GM19193 (cell line): ENCODE data around the gene EXOC3L1.

ENCODE experiments used
- POLR2A ChIP-seq: IDR thresholded peaks from 4 replicates; pipeline ENCODE4 v1.6.1; 2011; ENCODE audit not compliant: insufficient read depth, insufficient read length; ENCODE audit errors: extremely low read depth

EXOC3L1 gene

DNA sequence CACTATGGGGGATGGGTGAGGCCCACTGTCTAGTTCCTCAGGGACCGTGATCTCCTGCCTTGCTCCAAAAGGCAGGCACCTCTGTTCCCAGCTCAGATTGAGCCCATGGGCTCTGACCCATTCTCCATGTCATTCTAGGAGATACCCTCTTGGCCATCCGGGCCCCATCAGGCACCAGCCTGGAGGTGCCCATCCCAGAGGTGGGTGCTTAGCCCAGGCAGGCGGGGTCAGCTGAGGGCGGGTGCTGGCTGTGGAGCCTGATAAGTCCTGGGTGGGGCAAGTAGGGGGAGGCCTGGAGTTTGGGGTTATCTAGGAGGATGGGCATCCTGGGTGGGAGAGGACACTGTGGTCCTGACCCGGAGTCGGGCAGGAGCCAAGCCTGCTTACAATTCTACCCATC is 4.3 kb upstream of the EXOC3L1 start:
- no peak for TF ChIP-seq POLR2A

DNA sequence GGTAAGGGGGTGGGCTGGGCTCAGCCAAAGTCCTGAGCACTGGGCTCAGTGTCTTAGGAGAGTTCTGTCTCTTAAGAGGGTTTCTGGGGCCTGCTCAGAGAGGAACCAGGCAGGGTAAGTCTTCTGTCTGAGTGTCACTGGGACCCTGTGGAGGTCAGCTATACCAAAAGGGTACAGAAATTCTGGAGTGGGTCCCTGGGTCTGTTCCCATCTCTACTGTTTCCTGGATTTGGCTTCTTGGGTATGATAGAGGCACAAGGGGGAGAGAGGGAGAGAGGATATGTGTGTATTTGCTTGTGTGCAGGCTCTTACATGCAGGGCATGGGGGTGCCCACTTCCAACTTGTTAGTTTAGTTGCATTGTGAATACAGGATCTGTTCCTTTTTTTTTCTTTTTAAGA is 3.6 kb upstream of the EXOC3L1 start:
- TF ChIP-seq POLR2A, result no peak

DNA sequence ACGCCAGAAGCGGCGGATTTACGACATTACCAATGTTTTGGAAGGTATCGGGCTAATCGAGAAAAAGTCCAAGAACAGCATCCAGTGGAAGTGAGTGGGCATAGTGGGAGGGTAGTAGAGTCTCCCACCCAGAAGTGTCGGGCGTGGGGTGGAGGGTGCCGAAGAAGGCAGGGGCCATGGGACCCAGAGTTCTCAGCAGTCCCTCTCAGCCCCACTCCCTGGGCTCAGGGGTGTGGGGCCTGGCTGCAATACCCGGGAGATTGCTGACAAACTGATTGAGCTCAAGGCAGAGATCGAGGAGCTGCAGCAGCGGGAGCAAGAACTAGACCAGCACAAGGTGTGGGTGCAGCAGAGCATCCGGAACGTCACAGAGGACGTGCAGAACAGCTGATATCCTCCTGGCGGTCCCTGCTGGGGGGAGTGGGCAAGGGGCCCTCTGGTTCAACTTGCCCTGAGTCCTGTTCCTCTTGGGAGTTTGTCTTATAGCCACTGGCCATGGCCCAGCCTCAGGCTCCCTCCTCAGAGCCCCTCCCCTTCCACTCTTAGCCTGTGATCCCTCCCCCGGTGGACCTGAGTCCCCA is 2.9 kb upstream of the EXOC3L1 start:
- TF ChIP-seq POLR2A, result no peak

DNA sequence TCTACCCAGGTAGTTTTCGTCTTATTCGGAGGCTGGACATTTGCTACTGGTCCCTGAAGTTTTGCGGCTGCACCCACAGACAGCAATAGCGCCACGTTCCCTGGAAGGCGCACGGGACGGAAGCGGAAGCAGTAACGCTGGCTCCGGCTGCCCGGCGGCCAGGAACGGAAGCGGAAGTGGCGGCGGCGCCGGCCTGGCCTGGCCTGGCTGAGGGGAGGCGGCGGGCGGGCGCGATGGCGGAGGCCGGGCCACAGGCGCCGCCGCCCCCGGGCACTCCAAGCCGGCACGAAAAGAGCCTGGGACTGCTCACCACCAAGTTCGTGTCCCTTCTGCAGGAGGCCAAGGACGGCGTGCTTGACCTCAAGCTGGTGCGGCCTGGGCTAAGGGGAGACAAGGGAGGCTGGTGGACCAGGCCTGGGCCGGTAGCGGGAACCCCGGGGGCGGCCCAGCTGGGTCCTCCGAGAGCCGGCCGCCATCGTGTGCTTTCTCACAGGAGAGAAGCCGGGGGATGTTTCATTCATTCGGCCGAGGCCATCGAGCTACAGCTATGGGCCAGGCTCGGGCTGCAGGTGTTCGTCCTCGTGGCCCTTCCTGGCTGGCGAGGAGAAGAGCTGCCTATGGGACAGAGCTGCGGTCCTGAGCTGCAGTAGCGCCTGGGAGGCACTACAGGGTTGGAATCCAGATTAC is 2.2 kb upstream of the EXOC3L1 start, which contains the start of gene E2F4:
TSS of gene E2F4 (plus strand) at position 161 of the 687 bp plus-strand sequence. CDS start at position 234, 73 bp downstream.
- peak; percentile 87 for TF ChIP-seq POLR2A

DNA sequence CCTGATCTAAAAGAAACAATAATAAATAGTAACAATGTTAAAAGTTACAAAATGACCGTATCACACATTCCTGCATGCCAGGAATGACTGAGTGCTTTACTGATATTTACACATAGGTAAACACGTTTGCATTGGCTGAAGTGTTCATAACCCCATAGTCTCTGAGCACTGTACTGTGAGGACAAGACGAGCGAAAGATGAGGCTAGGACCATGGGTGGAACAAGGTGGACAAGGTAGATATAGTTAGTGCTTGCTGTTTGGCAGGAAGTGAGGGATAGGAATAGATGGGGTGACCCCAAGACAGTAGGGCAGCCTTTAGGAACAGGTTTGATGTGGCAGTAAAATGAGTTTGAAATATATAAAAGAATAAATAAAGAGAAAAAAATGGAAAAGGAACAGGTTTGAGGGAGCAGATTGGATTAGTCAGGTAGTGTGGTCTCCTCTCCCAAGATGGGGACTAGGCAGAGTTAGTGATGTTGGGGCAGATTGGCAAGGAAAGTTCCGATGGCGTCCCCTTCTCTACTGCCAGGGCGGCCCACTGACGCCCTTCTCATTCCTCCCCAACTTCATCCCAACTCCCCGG is 1.6 kb upstream of the EXOC3L1 start:
- no peak for TF ChIP-seq POLR2A

DNA sequence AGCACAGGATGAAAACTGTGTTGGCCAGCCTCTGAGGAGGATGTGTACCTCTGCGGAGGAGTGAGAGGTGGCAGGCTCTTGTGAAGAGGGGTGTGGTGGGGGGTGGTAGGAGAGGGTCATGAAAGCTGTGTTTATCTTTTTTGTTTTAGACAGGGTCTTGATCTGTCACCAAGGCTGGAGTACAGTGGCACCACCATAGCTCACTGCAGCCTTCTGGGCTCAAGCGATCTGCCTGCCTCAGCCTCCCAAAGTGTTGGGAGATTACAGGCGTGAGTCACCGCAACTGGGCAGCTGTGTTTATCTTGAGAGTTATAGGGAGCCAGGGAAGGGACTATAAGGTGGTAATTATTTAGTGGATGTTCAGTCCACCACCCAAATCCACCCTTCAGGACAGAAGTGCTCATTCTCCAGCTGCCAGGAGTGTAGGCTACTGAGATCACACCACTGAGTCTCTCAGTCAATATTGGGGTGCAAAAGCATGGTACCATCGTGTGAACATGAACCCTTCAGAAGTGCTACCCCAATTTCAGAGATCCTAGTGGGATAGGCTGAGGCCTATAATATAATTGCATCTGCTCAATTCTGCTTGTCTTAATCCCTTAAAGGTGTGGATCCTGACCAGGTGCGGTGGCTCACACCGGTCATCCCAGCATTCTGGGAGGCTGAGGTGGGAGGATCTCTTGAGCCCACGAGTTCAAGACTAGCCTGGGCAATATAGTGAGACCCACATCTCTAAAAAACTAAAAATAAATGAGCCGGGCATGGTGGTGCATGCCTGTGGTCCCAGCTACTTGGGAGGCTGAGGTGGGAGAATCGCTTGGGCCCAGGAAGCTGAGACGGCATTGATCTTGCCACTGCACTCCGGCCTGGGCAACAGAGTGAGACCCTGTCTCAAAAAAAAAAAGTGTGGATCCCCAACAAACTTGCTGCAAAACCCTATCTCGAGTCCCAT is 788 bp upstream of the EXOC3L1 start:
- no peak for TF ChIP-seq POLR2A

DNA sequence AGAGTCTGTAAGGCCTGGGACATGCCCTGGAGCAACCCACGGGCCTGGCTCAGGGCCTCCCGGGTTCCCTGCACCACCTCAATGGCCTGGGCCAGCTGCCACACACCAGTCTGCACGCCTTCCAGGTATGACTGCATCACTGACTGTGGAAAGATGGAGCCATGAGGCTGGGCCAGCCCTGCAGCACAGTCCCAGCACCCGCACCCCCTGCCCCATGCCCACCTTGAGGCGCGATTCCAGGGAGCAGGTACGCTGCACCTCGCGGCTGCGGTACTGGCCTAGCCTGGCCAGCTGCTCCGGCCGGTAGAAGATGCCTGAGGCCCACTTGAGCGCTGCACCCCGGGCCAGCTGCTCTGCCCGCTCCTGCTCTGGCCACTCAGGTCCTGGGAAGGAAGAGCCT is 1.1 kb downstream of the EXOC3L1 start:
- TF ChIP-seq POLR2A, result no peak

DNA sequence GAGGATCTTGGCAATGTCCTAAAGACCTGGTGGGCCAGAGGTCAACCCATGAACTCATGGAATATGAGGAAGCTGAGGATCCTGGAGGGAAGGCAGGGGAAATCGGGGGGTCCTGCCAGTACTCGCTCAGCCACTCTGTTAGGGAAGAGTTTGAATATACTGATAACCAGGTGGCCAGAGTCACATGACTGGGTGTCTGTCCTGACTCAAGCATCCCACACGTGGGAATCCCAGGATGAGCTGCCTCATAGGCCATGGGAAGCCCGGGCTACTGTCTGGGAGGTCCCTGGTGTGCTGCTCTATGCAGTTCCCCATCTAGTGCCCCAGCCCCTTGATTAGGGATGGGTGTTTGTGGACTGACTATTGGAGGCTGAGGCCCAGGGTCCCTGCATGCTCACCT is 1.6 kb downstream of the EXOC3L1 start:
- TF ChIP-seq POLR2A, result no peak

DNA sequence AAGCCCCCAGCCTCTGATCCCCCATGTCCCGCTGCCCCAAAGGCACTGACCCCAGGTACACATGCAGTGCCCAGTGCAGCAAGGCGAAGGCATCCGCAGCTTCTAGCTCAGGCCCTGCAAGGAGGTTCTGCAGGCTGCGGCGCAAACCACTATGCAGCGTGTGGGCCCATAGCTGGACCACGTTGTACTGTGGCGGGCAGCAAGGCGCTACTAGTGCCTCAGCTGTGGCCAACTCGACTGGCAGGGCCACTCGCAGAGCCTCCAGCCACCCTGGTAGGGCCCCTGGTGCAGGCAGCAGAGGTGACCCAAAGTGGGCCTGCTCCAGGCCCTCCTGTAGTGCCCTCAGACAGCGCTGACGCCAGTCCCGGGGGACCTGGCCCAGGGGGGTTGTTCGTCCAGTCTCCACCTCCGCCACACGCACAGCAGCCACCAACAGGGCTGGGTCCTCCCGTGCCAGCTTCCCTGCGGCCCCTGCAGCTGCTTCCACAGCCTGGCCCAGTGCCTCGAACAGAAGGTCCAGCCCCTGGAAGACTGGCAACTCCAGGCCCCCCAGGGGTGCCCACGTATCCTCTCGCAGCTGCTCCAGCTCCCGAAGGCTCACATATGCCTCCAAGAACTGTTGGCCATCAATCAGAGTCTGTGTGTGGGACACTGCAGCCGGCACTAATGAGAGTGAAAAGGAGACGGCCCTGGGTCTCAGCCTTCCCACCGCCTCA is 2.6 kb downstream of the EXOC3L1 start:
- no peak for TF ChIP-seq POLR2A

DNA sequence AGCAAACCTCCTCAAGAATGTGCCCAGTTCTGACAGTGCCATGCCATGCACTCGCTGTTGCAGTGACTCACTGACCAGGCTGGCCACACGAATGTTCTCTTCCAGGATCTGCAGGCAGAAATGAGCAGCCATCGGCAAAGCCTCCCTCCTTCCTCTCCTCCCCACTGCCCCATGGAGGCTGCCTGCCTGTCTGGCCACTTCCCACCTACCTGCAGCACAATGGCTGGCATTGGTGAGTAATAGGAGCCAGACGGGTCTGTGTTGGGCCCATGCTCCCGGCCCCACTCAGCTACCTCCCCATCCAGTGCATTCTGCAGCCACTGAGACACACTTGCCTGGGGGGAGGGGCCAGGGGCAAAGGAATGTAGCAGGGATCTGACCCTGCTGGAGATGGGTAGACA is 3.4 kb downstream of the EXOC3L1 start:
- TF ChIP-seq POLR2A, result no peak

DNA sequence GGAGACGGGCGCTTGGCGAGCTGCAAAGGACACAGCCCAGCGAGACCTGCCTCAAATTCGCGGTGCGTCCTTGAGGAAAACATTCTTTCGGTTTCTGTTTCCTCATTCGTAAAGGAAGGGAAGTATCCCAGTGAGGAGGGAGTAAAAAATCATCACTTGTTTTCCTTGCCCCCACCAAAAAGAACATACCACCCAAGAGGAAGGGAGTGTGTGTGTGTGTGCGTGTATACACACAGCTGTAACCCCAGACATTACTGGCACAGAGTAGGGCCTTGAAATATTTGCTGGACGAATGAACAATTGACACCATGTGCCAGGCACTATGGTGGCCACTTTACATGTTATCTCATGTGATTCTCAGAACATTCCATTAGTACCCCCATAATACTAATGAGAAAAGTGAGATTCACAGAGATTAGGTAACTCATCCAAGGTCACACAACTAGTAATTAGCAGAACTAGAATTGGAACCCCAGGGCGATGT is 4.2 kb downstream of the EXOC3L1 start:
- TF ChIP-seq POLR2A, result no peak

DNA sequence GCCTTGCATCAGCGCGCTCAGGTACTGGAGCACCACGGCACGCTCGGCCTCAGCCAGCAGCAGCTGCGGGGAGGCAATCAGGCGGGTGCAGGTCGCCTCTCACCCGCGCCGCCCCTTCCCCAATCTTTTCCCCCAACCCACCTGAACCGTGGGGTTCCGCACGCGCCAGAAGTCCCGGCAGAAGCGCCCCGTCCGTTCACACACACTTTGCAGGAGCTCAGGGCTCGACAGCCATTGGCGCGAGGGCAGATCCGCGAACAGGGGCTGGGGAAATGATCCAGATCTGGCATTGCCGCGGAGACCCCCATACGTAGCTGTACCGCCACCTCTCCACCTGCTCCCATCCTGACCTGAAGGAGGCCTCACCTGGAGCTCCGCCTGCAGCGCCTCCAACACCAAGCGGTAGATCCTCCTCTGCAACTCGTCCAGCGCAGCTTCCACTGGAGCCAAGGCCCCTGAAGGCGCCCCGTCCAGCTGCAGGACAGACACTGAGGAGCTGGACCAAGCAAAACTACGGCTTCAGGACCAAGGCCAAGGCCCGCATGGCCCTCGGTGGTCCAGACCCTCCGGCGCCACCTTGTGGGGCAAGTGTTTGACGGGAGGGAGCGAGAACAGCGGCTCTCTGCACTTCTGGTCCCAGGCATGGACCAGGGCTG is 4.8 kb downstream of the EXOC3L1 start:
- TF ChIP-seq POLR2A, result no peak

DNA sequence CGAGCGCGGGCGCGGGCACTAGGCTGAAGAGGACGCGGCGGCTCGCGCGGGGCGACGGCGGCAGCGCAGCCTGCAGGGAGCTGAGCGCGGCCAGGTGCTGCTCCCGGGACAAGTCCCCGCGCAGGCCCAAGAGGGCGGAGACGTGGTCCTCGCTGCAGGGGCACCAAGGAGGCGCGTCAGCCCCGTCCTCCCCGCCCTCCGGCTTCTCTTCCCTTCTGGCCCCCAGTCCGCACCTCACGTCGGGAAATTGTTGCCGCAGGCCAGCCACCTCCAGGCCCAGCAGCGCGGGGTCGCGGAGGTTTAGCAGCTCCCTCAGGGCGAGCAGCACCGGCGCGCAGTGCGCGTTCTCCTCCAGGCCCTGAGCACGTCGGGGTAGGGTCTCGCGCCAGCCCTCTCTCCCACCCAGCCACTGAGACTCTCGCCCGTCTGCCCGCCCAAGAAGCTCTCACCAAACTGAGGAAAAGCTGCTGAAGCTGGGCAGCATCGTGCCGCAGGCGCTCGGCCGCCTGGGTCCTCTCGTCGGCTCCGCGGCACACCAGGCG is 5.4 kb downstream of the EXOC3L1 start:
- no peak for TF ChIP-seq POLR2A

DNA sequence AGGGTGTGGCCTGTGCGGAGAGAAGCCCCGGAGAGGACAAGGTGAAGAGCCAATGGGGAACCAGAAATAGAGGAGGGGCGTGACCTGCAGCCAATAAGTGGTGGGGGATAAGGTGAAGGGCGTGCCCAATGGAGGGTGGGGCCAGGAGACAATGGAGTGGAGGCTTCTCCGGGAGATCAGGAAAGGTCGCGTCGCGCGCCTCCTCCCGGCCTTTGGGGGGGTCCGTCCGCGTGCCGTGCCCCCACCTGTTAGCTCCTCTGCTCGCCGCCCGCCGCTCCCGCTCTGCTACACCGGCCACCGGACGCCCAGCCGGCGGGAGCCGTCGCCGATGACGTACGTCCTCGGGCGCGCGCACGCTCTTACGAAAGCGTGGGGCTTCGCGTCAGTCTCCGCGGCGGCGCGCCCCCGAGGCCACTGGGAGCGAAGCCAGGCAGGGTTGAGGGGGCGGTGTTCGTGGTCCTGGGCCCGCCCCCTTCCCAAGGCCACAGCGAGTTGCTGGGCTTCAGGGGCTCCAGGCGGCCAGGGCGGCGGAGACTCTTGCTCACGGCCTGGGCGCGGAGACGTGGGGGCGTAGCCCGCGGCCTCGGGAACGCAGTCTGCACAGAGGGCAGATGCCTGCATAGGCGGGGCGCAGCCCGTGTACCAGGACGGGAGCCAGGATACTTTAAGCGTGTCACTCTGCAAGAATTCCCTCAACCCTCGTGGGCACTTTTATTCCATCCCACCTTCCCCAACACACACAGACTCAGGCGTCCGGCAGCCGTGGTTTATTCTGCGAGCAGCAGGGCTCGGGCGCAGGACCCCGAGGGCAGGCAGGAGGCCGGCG is 6.1 kb downstream of the EXOC3L1 start, which contains the start of gene MATCAP1:
TSS of gene MATCAP1 (minus strand) at position 337 of the 826 bp plus-strand sequence. CDS start 3,353 bp downstream, outside the sequence.
- TF ChIP-seq POLR2A, result peak; percentile 58
